AG04450 (cell line): ENCODE data around the gene DACT3. TPM values are rescaled to one million over a fixed set of nuclear protein-coding genes. Genes with fewer than 3 reads are reported as not detected.

Experiments
- CTCF ChIA-PET: fragments of 300-600, 350-600 bp; formaldehyde crosslinking; extraction: SDS; loops from one replicate; lab custom pipeline; 2022; ENCODE audit warnings: antibody characterized with exemption, inconsistent platforms; lab: Charles Lee
- POLR2A ChIA-PET: fragments of 350-600 bp; formaldehyde crosslinking; extraction: SDS; loops from one replicate; lab custom pipeline; 2021; ENCODE audit warnings: antibody characterized with exemption, inconsistent platforms; lab: Yijun Ruan, JAX
- DNase-seq: peaks from one replicate; pipeline ENCODE4 v3.0.0-alpha.2; 2011; ENCODE audit warnings: low read depth, low spot score
- H3K27ac ChIP-seq: one replicate; pipeline ENCODE4 v1.5.1; 2012; ENCODE audit warnings: low read depth, low read length, control low read depth
- H3K27me3 ChIP-seq: one replicate; pipeline ENCODE4 v1.6.0; 2012; ENCODE audit warnings: low read length; ENCODE audit not compliant: control insufficient read depth, insufficient read depth
- H3K4me3 ChIP-seq: 2 replicates; pipeline ENCODE4 v1.5.1; 2011; ENCODE audit warnings: mild to moderate bottlenecking, low read depth, low read length, control low read depth
- H3K9me3 ChIP-seq: 2 replicates; pipeline ENCODE4 v1.5.1; 2012; ENCODE audit warnings: low read length; ENCODE audit not compliant: control insufficient read depth, insufficient read depth
- polyA plus RNA-seq: library from polyadenylated mRNA; depleted of rRNA; stranded (reverse); fragments of >200 nt; gene quantifications from 2 replicates; pipeline ENCODE4 v1.2.3, GENCODE V29; 2011
- TF ChIP-seq, protein P1 (sequence below): IDR thresholded peaks from 2 replicates; pipeline ENCODE4 v1.5.1; 2011; ENCODE audit warnings: low read depth, low read length, control low read depth, inconsistent platforms

DACT3 gene
- polyA plus RNA-seq, 1 experiment, result 6.1 TPM

DNA sequence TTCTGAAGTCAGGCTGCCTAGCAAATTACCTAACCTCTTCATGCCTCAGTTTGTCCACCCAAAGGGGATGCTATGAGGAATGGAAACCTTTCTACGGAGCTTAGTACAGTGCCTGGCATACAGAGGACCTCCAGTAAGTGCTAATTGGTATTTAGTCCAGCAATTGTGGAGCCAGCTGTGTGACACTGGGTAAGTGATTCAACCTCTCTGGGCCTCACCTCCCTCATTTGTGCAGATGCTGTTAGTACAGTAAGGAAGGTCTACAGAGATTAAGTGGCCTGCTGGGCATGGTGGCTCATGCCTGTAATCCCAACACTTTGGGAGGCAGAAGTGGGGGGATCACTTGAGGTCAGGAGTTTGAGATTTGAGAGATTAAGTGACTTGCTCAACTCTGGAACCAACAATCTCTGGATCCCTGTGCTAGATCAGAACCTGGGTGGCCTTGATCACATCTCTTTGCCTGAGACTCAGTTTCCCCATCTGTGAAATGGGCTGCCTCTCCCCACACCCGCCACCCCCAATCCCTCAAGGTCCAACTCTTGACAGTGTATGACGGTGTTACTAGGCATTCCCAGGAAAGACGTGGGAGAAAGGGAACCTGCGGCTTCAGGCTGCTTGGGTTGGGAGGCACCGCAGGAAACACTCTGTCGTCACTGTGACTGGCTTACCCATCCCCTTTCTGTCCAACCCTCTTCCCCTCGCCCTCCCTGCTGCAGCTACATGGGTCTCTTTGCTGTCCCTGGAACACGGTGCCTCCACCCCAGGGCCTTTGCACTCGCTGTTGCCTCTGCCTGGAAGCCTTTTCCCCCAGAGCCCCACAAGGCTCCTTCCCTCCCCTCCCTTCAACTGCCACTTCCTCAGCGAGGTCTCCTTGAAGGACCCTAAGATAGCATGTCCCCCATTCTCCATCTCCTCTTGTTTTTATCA, 37.7 kb upstream of the DACT3 start:
- no peaks in the 10 kb centered on the region for H3K27me3 ChIP-seq
- DNase-seq, result no peak
- no peak overlapping the region for H3K27ac ChIP-seq
- CTCF ChIA-PET, result no interaction called here
- TF ChIP-seq, protein P1, sequence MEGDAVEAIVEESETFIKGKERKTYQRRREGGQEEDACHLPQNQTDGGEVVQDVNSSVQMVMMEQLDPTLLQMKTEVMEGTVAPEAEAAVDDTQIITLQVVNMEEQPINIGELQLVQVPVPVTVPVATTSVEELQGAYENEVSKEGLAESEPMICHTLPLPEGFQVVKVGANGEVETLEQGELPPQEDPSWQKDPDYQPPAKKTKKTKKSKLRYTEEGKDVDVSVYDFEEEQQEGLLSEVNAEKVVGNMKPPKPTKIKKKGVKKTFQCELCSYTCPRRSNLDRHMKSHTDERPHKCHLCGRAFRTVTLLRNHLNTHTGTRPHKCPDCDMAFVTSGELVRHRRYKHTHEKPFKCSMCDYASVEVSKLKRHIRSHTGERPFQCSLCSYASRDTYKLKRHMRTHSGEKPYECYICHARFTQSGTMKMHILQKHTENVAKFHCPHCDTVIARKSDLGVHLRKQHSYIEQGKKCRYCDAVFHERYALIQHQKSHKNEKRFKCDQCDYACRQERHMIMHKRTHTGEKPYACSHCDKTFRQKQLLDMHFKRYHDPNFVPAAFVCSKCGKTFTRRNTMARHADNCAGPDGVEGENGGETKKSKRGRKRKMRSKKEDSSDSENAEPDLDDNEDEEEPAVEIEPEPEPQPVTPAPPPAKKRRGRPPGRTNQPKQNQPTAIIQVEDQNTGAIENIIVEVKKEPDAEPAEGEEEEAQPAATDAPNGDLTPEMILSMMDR, result no peak
- POLR2A ChIA-PET, result no interaction called here
- H3K9me3 ChIP-seq, result no peaks in the 10 kb centered on the region; the same call in 1 of the 2 replicates
- no peak overlapping the region for H3K4me3 ChIP-seq

DNA sequence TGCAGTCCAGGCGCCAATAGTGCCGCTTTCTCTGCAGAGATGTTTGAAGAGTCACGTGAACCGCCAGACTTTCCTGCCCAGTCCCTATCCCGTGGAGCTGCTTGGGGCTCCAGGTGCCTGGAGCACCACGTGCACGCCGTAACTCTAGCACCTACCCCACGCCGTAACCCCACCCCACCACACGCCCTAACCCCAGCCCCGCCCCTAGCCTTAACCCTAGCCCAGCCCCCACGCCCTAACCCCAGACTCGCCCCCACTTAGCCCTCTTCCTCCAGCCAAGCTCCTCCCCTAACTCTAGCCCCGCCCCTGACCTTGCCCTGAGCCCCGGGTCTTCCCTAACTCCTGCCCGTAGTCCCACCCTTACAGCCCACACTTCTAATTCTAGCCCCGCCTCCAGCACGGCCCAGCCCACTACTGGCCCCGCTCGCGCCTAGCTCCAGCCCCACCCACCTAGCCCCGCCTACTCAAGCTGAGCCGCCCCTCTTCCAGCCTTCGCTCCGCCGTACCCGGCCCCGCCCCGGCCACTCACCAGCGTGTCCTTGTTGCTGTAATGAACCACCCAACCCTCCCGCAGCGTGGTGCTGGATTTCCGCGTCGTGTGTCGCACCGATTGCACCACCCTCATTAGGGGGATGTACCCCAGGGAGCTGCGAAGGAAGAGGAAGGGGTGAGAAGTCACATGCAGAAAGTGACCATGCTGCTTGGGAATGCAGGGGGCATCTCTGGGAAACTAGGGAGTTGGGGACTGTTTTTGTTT, 36.4 kb upstream of the DACT3 start:
- no peaks in the 10 kb centered on the region for H3K27me3 ChIP-seq
- no peak overlapping the region for H3K4me3 ChIP-seq
- TF ChIP-seq, protein P1, result no peak
- CTCF ChIA-PET, result interaction anchor here (1.0 to 1.2 kb wide), 2 partner anchors 31 to 84 kb away, joined by 3 to 5 read pairs; no protein-coding TSS in a partner anchor
- POLR2A ChIA-PET, result interaction anchor here (0.7 to 1.0 kb wide), 2 partner anchors 16 to 24 kb away, joined by 3 read pairs; no protein-coding TSS in a partner anchor
- DNase-seq, result no peak
- no peaks in the 10 kb centered on the region; the same call in 1 of the 2 replicates for H3K9me3 ChIP-seq
- no peak overlapping the region for H3K27ac ChIP-seq

DNA sequence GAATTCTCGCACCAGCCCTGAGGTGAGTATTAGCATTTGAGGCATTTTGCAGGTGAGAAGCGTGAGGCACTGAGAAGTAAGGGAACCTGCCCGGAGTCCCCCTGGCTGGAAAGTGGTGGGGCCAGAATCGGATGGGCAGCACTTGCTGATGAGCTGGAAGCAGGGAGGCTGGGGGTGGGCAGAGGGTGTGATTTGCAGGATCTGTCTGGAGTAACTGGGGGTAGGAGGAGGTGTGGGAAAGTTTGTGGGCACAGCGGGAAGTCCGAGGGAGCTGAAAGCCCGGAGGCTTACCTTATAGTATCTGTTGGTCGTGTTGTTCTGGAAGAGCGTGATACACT, 35.9 kb upstream of the DACT3 start:
- Histone ChIP-seq H3K27ac (no peak overlapping the region), H3K27me3 (no peaks in the 10 kb centered on the region), H3K9me3 (no peaks in the 10 kb centered on the region; the same call in 1 of the 2 replicates), H3K4me3 (no peak overlapping the region)
- DNase-seq, result no peak
- CTCF ChIA-PET, result interaction anchor here (1.0 to 1.2 kb wide), 2 partner anchors 31 to 83 kb away, joined by 3 to 5 read pairs; no protein-coding TSS in a partner anchor
- TF ChIP-seq, protein P1, result no peak
- POLR2A ChIA-PET, result interaction anchor here (0.7 to 1.0 kb wide), 2 partner anchors 17 to 23 kb away, joined by 3 read pairs; no protein-coding TSS in a partner anchor

DNA sequence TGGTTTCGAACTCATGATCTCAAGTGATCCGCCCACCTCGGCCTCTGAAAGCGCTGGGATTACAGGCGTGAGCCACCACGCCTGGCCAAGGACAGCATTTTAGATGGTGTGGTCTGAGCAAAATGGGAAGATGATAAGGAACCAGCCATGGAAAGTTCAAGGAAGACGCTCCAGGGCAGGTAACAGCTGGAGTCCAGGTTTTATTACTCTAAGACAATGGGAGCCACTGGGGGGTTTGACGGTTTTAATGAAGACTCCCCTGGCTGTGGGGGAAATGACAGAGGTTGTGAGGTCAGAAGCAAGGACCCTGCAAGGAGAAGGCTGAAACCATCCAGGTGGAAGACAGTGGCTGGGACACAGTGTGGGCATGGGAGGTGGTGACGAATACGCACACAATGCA, 35.1 kb upstream of the DACT3 start:
- Histone ChIP-seq H3K27me3 (no peaks in the 10 kb centered on the region), H3K9me3 (no peaks in the 10 kb centered on the region; the same call in 1 of the 2 replicates), H3K27ac (no peak overlapping the region), H3K4me3 (no peak overlapping the region)
- DNase-seq, result no peak
- TF ChIP-seq, protein P1, result no peak
- ChIA-PET POLR2A (interaction anchor here (1.0 kb wide), 1 partner anchor 22 kb away, joined by 3 read pairs; no protein-coding TSS in a partner anchor), CTCF (interaction anchor here (1.2 to 6.9 kb wide), 2 partner anchors 8 to 82 kb away, joined by 5 to 47 read pairs; no protein-coding TSS in a partner anchor)
